K562 (cell line): Measurements from ENCODE around the gene PRMT5.

Source experiments
- HMBOX1 ChIP-seq: sonication (generic); IDR thresholded peaks from 2 replicates; pipeline ENCODE4 v1.6.1; 2016
- HNRNPL ChIP-seq: fragments of 200-400 bp; formaldehyde crosslinking; IDR thresholded peaks from 2 replicates; pipeline ENCODE4 v1.6.1; 2017; ENCODE audit warnings: low read depth, mild to moderate bottlenecking, low read length

GRCh38 chr14:22910916-22911315 lies 18.3 kb downstream of the PRMT5 start:
- TF ChIP-seq HMBOX1, result no peak
- TF ChIP-seq HNRNPL, result no peak
